Measurements from ENCODE around the gene TMEM184B. TPM values are rescaled to one million over a fixed set of nuclear protein-coding genes. Genes with fewer than 3 reads are reported as not detected.

Gene TMEM184B
- total and polyA plus RNA-seq, 8 donors: 10.0 to 110 (median 34.0) TPM

GRCh38 chr22:38226853-38227649 is 45.8 kb downstream of the TMEM184B start:
- peaks cover 26 to 72% (median 51%) of the 10 kb centered on the region in 4 donors for H3K4me1 ChIP-seq
- no peaks in the 10 kb centered on the region for H3K9me3 ChIP-seq
- no peak for DNase-seq
- WGBS, 5 donors: 92 to 94% (median 93%) methylated on average over 21 to 25 of the region's 25 CpGs
- TF ChIP-seq POLR2A (IDR thresholded peaks at IDR 0.05) (no peak), CTCF (IDR thresholded peaks at IDR 0.05) (no peak), EP300 (IDR thresholded peaks at IDR 0.05) (no peak), POLR2AphosphoS5 (IDR thresholded peaks at IDR 0.05) (no peak)
- H3K36me3 ChIP-seq: peaks cover 37 to 90% (median 76%) of the 10 kb centered on the region in 4 donors
- peak overlapping the region in 3 of 5 donors; percentile 85 to 90 (median 87) for H3K27ac ChIP-seq
- intact Hi-C loops (cut with DNase I; ENCODE audit: low total_unique reads): no loop called here
- H3K27me3 ChIP-seq: no peaks in the 10 kb centered on the region
- H3K4me3 ChIP-seq: no peak overlapping the region

- H3K9me3 ChIP-seq: no peaks in the 10 kb centered on the region
- intact Hi-C loops (cut with DNase I; ENCODE audit: low total_unique reads): no loop called here
- H3K27ac ChIP-seq: peak overlapping the region; percentile 36 to 97 (median 94)
- H3K27me3 ChIP-seq: no peaks in the 10 kb centered on the region
- peaks cover 43 to 79% (median 57%) of the 10 kb centered on the region in 4 donors for H3K4me1 ChIP-seq
- H3K36me3 ChIP-seq: peaks cover 29 to 82% (median 70%) of the 10 kb centered on the region in 4 donors
- no peak overlapping the region for H3K4me3 ChIP-seq
- 63 to 81% (median 70%) methylated on average over 8 to 12 of the region's 12 CpGs for WGBS, 5 donors
- DNase-seq: no peak
- TF ChIP-seq EP300 (IDR thresholded peaks at IDR 0.05) (no peak), POLR2A (IDR thresholded peaks at IDR 0.05) (no peak), POLR2AphosphoS5 (IDR thresholded peaks at IDR 0.05) (no peak), CTCF (IDR thresholded peaks at IDR 0.05) (no peak)
Measured at GRCh38 chr22:38223289-38223960, 49.4 kb downstream of the TMEM184B start.

- Histone ChIP-seq H3K4me3 (no peak overlapping the region), H3K27me3 (no peaks in the 10 kb centered on the region), H3K9me3 (no peaks in the 10 kb centered on the region), H3K36me3 (peaks cover 29 to 75% (median 67%) of the 10 kb centered on the region in 4 donors), H3K4me1 (peaks cover 43 to 79% (median 57%) of the 10 kb centered on the region in 4 donors), H3K27ac (peak overlapping the region; percentile 36 to 97 (median 94))
- 6 to 51% (median 37%) methylated on average over 6 to 8 of the region's 8 CpGs for WGBS, 5 donors
- peak in 2 of 3 donors; percentile 53 to 71 for TF ChIP-seq POLR2AphosphoS5 (IDR thresholded peaks at IDR 0.05)
- TF ChIP-seq POLR2A (IDR thresholded peaks at IDR 0.05): no peak
- intact Hi-C loops (cut with DNase I; ENCODE audit: low total_unique reads): no loop called here
- peak; percentile 30 to 66 for DNase-seq
Measured at GRCh38 chr22:38222797-38223119, 50.1 kb downstream of the TMEM184B start.

GRCh38 chr22:38221908-38222796 is 50.7 kb downstream of the TMEM184B start:
- Histone ChIP-seq H3K36me3 (peaks cover 28 to 69% (median 63%) of the 10 kb centered on the region in 4 donors), H3K4me3 (no peak overlapping the region), H3K4me1 (peaks cover 40 to 78% (median 52%) of the 10 kb centered on the region in 4 donors), H3K9me3 (no peaks in the 10 kb centered on the region), H3K27ac (peak overlapping the region; percentile 36 to 97 (median 94)), H3K27me3 (no peaks in the 10 kb centered on the region)
- intact Hi-C loops (cut with DNase I; ENCODE audit: low total_unique reads): no loop called here
- DNase-seq: no peak
- no peak for TF ChIP-seq POLR2A (IDR thresholded peaks at IDR 0.05)
- no peak for TF ChIP-seq EP300 (IDR thresholded peaks at IDR 0.05)
- TF ChIP-seq CTCF (IDR thresholded peaks at IDR 0.05): no peak
- no peak for TF ChIP-seq POLR2AphosphoS5 (IDR thresholded peaks at IDR 0.05)
- 62 to 80% (median 73%) methylated on average over 20 to 25 of the region's 25 CpGs for WGBS, 5 donors

All from stomach (tissue), 9 donors.